Measurements from ENCODE around the gene PTPRG. TPM values are rescaled to one million over a fixed set of nuclear protein-coding genes. Genes with fewer than 3 reads are reported as not detected.

Gene PTPRG
- total RNA-seq, 2 experiments from 2014 or later = 0.13 to 0.70 TPM

DNA sequence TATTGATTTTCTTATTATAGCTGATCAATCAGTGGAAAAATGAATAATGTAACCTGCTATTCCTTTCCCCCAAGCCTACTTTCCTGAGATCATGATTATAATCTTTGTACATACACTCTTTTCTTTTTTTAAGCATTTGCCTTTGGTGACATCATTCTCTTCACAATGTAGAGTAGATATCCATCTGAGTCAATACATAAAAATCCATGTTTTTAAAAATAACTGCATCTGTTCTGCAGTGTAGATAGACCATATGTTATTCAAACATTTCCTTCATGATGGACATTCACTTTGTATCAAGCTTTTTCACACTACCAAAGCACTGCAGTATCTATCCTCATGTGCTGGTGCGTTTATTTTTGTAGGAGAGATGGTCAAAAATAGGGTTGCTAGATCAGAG is 211.1 kb downstream of the PTPRG start:
- intact Hi-C loops (cut with micrococcal nuclease; ENCODE audit: unreplicated experiment) = no loop called here
- Histone ChIP-seq H3K4me3 (ENCODE audit: low read depth, low read length, poor library complexity, severe bottlenecking) (no peak overlapping the region), H3K27ac (ENCODE audit: low read depth, low read length, poor library complexity, severe bottlenecking) (no peak overlapping the region), H3K9me2 (ENCODE audit: insufficient read depth, low read length) (no peaks in the 10 kb centered on the region), H3K4me1 (ENCODE audit: insufficient read depth, low read length, poor library complexity, severe bottlenecking) (no peaks in the 10 kb centered on the region), H3K9me3 (ENCODE audit: low read length) (no peaks in the 10 kb centered on the region), H2AFZ (ENCODE audit: low read length) (no peak overlapping the region), H4K20me1 (ENCODE audit: insufficient read depth, low read length) (no peaks in the 10 kb centered on the region), H3K36me3 (ENCODE audit: insufficient read depth, low read length) (no peaks in the 10 kb centered on the region), H3K79me2 (ENCODE audit: insufficient read depth, low read depth, low read length) (no peaks in the 10 kb centered on the region), H3K4me2 (ENCODE audit: low read length) (no peak overlapping the region)
- no TSS peak for BruUV-seq (replicated peaks)
- TF ChIP-seq, protein P1, sequence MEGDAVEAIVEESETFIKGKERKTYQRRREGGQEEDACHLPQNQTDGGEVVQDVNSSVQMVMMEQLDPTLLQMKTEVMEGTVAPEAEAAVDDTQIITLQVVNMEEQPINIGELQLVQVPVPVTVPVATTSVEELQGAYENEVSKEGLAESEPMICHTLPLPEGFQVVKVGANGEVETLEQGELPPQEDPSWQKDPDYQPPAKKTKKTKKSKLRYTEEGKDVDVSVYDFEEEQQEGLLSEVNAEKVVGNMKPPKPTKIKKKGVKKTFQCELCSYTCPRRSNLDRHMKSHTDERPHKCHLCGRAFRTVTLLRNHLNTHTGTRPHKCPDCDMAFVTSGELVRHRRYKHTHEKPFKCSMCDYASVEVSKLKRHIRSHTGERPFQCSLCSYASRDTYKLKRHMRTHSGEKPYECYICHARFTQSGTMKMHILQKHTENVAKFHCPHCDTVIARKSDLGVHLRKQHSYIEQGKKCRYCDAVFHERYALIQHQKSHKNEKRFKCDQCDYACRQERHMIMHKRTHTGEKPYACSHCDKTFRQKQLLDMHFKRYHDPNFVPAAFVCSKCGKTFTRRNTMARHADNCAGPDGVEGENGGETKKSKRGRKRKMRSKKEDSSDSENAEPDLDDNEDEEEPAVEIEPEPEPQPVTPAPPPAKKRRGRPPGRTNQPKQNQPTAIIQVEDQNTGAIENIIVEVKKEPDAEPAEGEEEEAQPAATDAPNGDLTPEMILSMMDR (conservative IDR thresholded peaks at IDR 0.05; ENCODE audit: low read length) = no peak
- no peak for TF ChIP-seq EZH2phosphoT487 (IDR thresholded peaks at IDR 0.05; ENCODE audit: borderline replicate concordance, low read depth, low read length)
- DNase-seq (ENCODE audit: low spot score) = no peak
- POLR2A ChIA-PET = no interaction called here
- CTCF ChIA-PET (ENCODE audit: unreplicated experiment) = no interaction called here

DNA sequence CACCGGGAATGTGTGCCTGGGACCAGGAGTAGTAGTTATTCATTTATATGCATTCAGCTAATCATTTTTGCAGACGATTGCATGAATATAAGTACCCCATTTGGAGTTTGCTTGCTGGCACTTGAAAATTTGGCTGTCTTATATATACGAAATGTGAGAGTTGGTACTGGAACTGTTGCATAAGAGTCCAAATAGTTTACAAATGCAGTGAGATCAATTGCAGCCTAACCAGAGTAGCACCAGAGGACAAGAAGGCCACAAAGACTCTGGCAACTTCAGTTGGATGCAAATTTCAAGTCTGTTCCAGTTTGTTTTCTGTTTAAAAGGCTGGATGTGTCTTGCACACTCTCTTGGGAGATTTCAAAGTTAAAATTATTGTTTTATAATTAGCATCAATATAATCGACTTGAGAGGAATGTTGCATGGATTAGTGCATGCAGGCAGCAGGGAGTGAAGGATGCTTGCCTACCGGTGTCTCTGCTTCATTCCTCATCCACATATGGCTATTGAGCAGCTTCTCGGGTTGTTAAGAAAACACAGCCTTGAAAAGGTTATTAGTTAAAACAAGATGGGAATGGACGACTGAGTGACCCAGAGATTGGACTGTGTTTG is 213.0 kb downstream of the PTPRG start:
- no peaks in the 10 kb centered on the region for H3K9me3 ChIP-seq (ENCODE audit: low read length)
- H3K79me2 ChIP-seq (ENCODE audit: insufficient read depth, low read depth, low read length) = no peaks in the 10 kb centered on the region
- no TSS peak for BruUV-seq (replicated peaks)
- no peak overlapping the region for H2AFZ ChIP-seq (ENCODE audit: low read length)
- DNase-seq (ENCODE audit: low spot score) = no peak
- H3K27ac ChIP-seq (ENCODE audit: low read depth, low read length, poor library complexity, severe bottlenecking) = no peak overlapping the region
- ChIA-PET CTCF (ENCODE audit: unreplicated experiment) (no interaction called here), POLR2A (no interaction called here)
- no peak overlapping the region for H3K4me2 ChIP-seq (ENCODE audit: low read length)
- H3K4me3 ChIP-seq (ENCODE audit: low read depth, low read length, poor library complexity, severe bottlenecking) = no peak overlapping the region
- H3K4me1 ChIP-seq (ENCODE audit: insufficient read depth, low read length, poor library complexity, severe bottlenecking) = no peaks in the 10 kb centered on the region
- H3K36me3 ChIP-seq (ENCODE audit: insufficient read depth, low read length) = no peaks in the 10 kb centered on the region
- intact Hi-C loops (cut with micrococcal nuclease; ENCODE audit: unreplicated experiment) = no loop called here
- no peaks in the 10 kb centered on the region for H4K20me1 ChIP-seq (ENCODE audit: insufficient read depth, low read length)
- H3K9me2 ChIP-seq (ENCODE audit: insufficient read depth, low read length) = no peaks in the 10 kb centered on the region
- TF ChIP-seq, protein P1 (conservative IDR thresholded peaks at IDR 0.05; ENCODE audit: low read length) = no peak
- no peak for TF ChIP-seq EZH2phosphoT487 (IDR thresholded peaks at IDR 0.05; ENCODE audit: borderline replicate concordance, low read depth, low read length)

DNA sequence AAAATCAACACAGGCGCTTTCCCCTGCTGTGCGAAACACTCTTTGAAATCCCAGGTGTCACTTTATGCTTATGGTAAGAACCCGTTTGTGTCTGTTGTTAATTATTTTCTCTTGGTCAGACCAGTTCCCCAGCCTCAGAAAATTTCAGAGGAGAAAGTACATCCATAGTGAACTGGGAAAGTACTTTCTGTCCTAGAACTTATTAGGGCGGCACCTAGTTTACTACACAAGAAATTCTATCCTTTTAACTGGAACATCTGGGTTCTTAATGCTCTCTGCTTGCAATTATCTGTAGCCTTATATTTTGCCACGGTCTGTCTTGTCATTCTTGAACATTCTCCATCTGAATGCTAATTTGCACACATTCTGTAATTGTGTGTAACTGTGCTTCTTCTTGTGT is 215.0 kb downstream of the PTPRG start:
- H3K9me2 ChIP-seq (ENCODE audit: insufficient read depth, low read length) = no peaks in the 10 kb centered on the region
- no peaks in the 10 kb centered on the region for H3K9me3 ChIP-seq (ENCODE audit: low read length)
- no peak for DNase-seq (ENCODE audit: low spot score)
- no peak overlapping the region for H3K27ac ChIP-seq (ENCODE audit: low read depth, low read length, poor library complexity, severe bottlenecking)
- no peaks in the 10 kb centered on the region for H3K36me3 ChIP-seq (ENCODE audit: insufficient read depth, low read length)
- TF ChIP-seq, protein P1 (conservative IDR thresholded peaks at IDR 0.05; ENCODE audit: low read length) = no peak
- TF ChIP-seq EZH2phosphoT487 (IDR thresholded peaks at IDR 0.05; ENCODE audit: borderline replicate concordance, low read depth, low read length) = no peak
- no peaks in the 10 kb centered on the region for H3K79me2 ChIP-seq (ENCODE audit: insufficient read depth, low read depth, low read length)
- intact Hi-C loops (cut with micrococcal nuclease; ENCODE audit: unreplicated experiment) = no loop called here
- no peak overlapping the region for H2AFZ ChIP-seq (ENCODE audit: low read length)
- ChIA-PET CTCF (ENCODE audit: unreplicated experiment) (no interaction called here), POLR2A (no interaction called here)
- H3K4me2 ChIP-seq (ENCODE audit: low read length) = no peak overlapping the region
- no peaks in the 10 kb centered on the region for H3K4me1 ChIP-seq (ENCODE audit: insufficient read depth, low read length, poor library complexity, severe bottlenecking)
- H4K20me1 ChIP-seq (ENCODE audit: insufficient read depth, low read length) = no peaks in the 10 kb centered on the region
- BruUV-seq (replicated peaks) = no TSS peak
- no peak overlapping the region for H3K4me3 ChIP-seq (ENCODE audit: low read depth, low read length, poor library complexity, severe bottlenecking)
